ENCODE results near the gene TAMM41. TPM values are rescaled to one million over a fixed set of nuclear protein-coding genes. Genes with fewer than 3 reads are reported as not detected.

The TAMM41 gene
- total and polyA plus RNA-seq, 10 of the 15 experiments (the other 5 are each of a cell fraction or from before 2014, with no cell fraction given), result 10.4 to 36.6 (median 18.3) TPM

DNA sequence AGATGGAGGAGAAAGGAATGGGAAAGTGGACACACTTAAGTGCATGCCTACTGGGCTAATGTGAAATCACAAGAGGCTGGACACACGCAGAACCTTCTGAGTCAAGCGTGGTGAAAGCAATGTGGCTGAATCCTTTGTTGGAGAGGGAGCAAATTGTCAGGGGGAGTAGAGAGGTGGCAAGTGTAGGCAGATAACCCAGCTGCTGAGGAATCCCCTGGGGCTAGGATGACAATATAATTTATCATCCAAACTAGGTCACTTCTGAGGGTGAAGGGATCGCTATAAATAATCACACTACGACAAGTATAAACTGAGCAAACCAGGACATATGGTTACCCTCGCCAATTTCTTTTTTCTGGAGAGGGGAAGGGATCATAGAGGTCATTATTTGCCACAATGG lies 28.7 kb downstream of the TAMM41 start (continued):
- TF ChIP-seq RB1 (IDR thresholded peaks at IDR 0.05; ENCODE audit: borderline replicate concordance) (no peak), MEF2B (IDR thresholded peaks at IDR 0.05; ENCODE audit: partially characterized antibody, poor library complexity, severe bottlenecking) (no peak)

DNA sequence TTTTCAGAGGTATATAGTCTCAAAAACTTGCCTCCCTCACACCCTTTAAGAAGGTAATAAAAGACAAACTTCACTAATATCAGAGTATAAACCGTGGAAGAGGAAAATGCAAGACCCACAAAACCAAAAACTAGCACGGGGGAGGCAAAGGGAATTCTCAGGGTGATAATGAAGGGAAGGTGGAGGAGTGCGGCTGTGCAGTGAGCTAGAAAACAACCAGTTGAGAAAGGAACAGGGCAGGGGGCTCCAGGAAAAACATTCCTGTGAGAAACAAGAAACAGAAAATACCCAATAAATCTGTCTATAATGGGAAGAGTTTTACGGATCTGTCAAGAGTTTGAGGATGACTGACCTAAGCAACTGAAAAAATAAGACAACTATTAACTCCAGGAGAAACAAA lies 31.6 kb downstream of the TAMM41 start:
- H3K9me3 ChIP-seq (replicated peaks; ENCODE audit: control insufficient read depth, insufficient read depth, low read length), result no peaks in the 10 kb centered on the region
- peaks cover 4 to 25% of the 10 kb centered on the region in 2 experiments for H3K36me3 ChIP-seq (ENCODE audit: control insufficient read depth in 2 of 2, insufficient read depth in 2 of 2, low read length in 1 of 2)
- ChIA-PET POLR2A (no interaction called here), RAD21 (ENCODE audit: unreplicated experiment) (no interaction called here), CTCF (interaction anchor here (1.0 to 3.5 kb wide), 2 partner anchors 11 to 41 kb away, joined by 3 to 20 read pairs; no protein-coding TSS in a partner anchor), SMC1A (ENCODE audit: uncharacterized antibody, unreplicated experiment) (interaction anchor here (0.6 kb wide), 1 partner anchor 21 kb away, joined by 3 read pairs; no protein-coding TSS in a partner anchor)
- no peaks in the 10 kb centered on the region for H3K27me3 ChIP-seq (replicated peaks in 1 of 2; ENCODE audit: control insufficient read depth in 2 of 2, insufficient read depth in 2 of 2, low read length in 1 of 2)
- H3K27ac ChIP-seq (ENCODE audit: control insufficient read depth, insufficient read depth), result no peak overlapping the region
- no peaks in the 10 kb centered on the region for H3K79me2 ChIP-seq (ENCODE audit: control insufficient read depth, insufficient read depth, low read length)
- no peaks in the 10 kb centered on the region for H3K4me1 ChIP-seq (ENCODE audit: control insufficient read depth, insufficient read depth, low read length)
- FAIRE-seq (no peak), ATAC-seq (no peak), DNase-seq (ENCODE audit: low read depth, low spot score) (no peak)
- intact Hi-C loops (cut with micrococcal nuclease; ENCODE audit: unreplicated experiment) (no loop called here), in situ Hi-C loops (cut with MboI) (no loop called here)
- H3K9ac ChIP-seq (ENCODE audit: control insufficient read depth, insufficient read depth, low read length), result no peak overlapping the region
- BruUV-seq (replicated peaks), result no TSS peak
- WGBS (ENCODE audit: insufficient coverage, insufficient replicate concordance, low lambda C conversion rate, missing lambda C conversion rate), result 83% methylated on average over 4 of the region's 4 CpGs
- H3K4me3 ChIP-seq, result no peak overlapping the region
- no peak overlapping the region for H3K4me2 ChIP-seq (ENCODE audit: control insufficient read depth, insufficient read depth)
- TF ChIP-seq, protein P1, sequence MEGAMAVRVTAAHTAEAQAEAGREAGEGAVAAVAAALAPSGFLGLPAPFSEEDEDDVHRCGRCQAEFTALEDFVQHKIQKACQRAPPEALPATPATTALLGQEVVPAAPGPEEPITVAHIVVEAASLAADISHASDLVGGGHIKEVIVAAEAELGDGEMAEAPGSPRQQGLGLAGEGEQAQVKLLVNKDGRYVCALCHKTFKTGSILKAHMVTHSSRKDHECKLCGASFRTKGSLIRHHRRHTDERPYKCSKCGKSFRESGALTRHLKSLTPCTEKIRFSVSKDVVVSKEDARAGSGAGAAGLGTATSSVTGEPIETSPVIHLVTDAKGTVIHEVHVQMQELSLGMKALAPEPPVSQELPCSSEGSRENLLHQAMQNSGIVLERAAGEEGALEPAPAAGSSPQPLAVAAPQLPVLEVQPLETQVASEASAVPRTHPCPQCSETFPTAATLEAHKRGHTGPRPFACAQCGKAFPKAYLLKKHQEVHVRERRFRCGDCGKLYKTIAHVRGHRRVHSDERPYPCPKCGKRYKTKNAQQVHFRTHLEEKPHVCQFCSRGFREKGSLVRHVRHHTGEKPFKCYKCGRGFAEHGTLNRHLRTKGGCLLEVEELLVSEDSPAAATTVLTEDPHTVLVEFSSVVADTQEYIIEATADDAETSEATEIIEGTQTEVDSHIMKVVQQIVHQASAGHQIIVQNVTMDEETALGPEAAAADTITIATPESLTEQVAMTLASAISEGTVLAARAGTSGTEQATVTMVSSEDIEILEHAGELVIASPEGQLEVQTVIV (IDR thresholded peaks at IDR 0.05; ENCODE audit: borderline replicate concordance, partially characterized antibody), result no peak
- TF ChIP-seq FOS (IDR thresholded peaks at IDR 0.05; ENCODE audit: borderline replicate concordance, extremely low read depth, insufficient read length), result no peak
- TF ChIP-seq NFYA (IDR thresholded peaks at IDR 0.05; ENCODE audit: borderline replicate concordance, low read depth, low read length), result no peak
- TF ChIP-seq ZSCAN29 (IDR thresholded peaks at IDR 0.05), result no peak
- TF ChIP-seq RAD21 (IDR thresholded peaks at IDR 0.05; ENCODE audit: insufficient read depth, low read depth, low read length), result no peak
- no peak for TF ChIP-seq POLR2A (IDR thresholded peaks at IDR 0.05; ENCODE audit: low read depth, low read length)
- no peak for TF ChIP-seq YY1 (IDR thresholded peaks at IDR 0.05; ENCODE audit: low read depth, low read length)
- TF ChIP-seq CREM (IDR thresholded peaks at IDR 0.05; ENCODE audit: low read depth), result no peak
- no peak for TF ChIP-seq SUZ12 (IDR thresholded peaks at IDR 0.05; ENCODE audit: unreplicated experiment)
- TF ChIP-seq, protein P2, sequence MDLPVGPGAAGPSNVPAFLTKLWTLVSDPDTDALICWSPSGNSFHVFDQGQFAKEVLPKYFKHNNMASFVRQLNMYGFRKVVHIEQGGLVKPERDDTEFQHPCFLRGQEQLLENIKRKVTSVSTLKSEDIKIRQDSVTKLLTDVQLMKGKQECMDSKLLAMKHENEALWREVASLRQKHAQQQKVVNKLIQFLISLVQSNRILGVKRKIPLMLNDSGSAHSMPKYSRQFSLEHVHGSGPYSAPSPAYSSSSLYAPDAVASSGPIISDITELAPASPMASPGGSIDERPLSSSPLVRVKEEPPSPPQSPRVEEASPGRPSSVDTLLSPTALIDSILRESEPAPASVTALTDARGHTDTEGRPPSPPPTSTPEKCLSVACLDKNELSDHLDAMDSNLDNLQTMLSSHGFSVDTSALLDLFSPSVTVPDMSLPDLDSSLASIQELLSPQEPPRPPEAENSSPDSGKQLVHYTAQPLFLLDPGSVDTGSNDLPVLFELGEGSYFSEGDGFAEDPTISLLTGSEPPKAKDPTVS (IDR thresholded peaks at IDR 0.05; ENCODE audit: low read depth, low read length), result no peak
- no peak for TF ChIP-seq LARP7 (IDR thresholded peaks at IDR 0.05)
- TF ChIP-seq NR2C2 (IDR thresholded peaks at IDR 0.05; ENCODE audit: borderline replicate concordance, control insufficient read depth, insufficient read length, low read depth), result no peak
- no peak overlapping the region for H2AFZ ChIP-seq (ENCODE audit: control insufficient read depth, low read depth, low read length)
- no peaks in the 10 kb centered on the region for H4K20me1 ChIP-seq (ENCODE audit: control insufficient read depth, insufficient read depth)

All from GM12878 (cell line).